IMR-90 (cell line): Measurements from ENCODE around the gene CST11. TPM values are rescaled to one million over a fixed set of nuclear protein-coding genes. Genes with fewer than 3 reads are reported as not detected.

Source experiments
- ATAC-seq: fragments of 200-7000 bp; cut with Tn5 transposase; 2 replicates; pipeline ENCODE4 v1.9.1; 2020; ENCODE audit warnings: low read depth, mild to moderate bottlenecking, moderate library complexity
- BruUV-seq: library from RNA; stranded (reverse); fragments of 400-500 nt; replicated peaks from 2 replicates; lab custom pipeline; 2021; lab: Mats Ljungman, UMichigan
- CTCF ChIA-PET: fragments of 300-600 bp; formaldehyde crosslinking; extraction: SDS; loops from one replicate; lab custom pipeline; 2021; ENCODE audit warnings: antibody characterized with exemption; lab: Yijun Ruan, JAX
- POLR2A ChIA-PET: fragments of 300-600 bp; sonication (Branson Sonifier 250); formaldehyde crosslinking; loops from one replicate; lab custom pipeline; 2022; ENCODE audit warnings: antibody characterized with exemption; ENCODE audit not compliant: unreplicated experiment; lab: Charles Lee
- DNase-seq: peaks from one replicate; pipeline ENCODE4 v3.0.0; 2013
- H2AFZ ChIP-seq: replicated peaks from 2 replicates; pipeline ENCODE3; 2013; ENCODE audit warnings: low read length, mild to moderate bottlenecking; ENCODE audit not compliant: poor library complexity
- H2AK5ac ChIP-seq: 2 replicates; pipeline ENCODE4 v1.6.1; 2013; ENCODE audit warnings: low read depth, low read length, inconsistent platforms
- H2AK9ac ChIP-seq: replicated peaks from 2 replicates; pipeline ENCODE3; 2013; ENCODE audit warnings: mild to moderate bottlenecking, low read depth, low read length, moderate library complexity; ENCODE audit not compliant: poor library complexity
- H2BK120ac ChIP-seq: 2 replicates; pipeline ENCODE4 v1.6.1; 2013; ENCODE audit warnings: low read depth, low read length, inconsistent platforms
- H2BK15ac ChIP-seq: 3 replicates; pipeline ENCODE4 v1.6.1; 2013; ENCODE audit warnings: low read depth, low read length, inconsistent platforms
- H2BK20ac ChIP-seq: 2 replicates; pipeline ENCODE4 v1.6.1; 2013; ENCODE audit warnings: low read depth, mild to moderate bottlenecking, inconsistent platforms, low read length, moderate library complexity
- H2BK5ac ChIP-seq: 2 replicates; pipeline ENCODE4 v1.6.1; 2013; ENCODE audit warnings: mild to moderate bottlenecking, low read depth, low read length, inconsistent platforms; ENCODE audit not compliant: poor library complexity, severe bottlenecking
- H3K14ac ChIP-seq: replicated peaks from 2 replicates; pipeline ENCODE4 v1.6.1; 2013; ENCODE audit warnings: low read depth, low read length, inconsistent platforms
- H3K18ac ChIP-seq: 2 replicates; pipeline ENCODE4 v1.6.1; 2013; ENCODE audit warnings: low read depth, low read length, control low read depth
- H3K23ac ChIP-seq: 2 replicates; pipeline ENCODE4 v1.6.1; 2013; ENCODE audit warnings: low read depth, low read length, inconsistent platforms
- H3K27ac ChIP-seq: 2 replicates; pipeline ENCODE4 v1.5.1; 2013; ENCODE audit warnings: mild to moderate bottlenecking, control low read depth, low read length; ENCODE audit not compliant: insufficient read depth
- H3K27me3 ChIP-seq: 2 replicates; pipeline ENCODE4 v1.6.1; 2013; ENCODE audit warnings: low read length; ENCODE audit not compliant: control insufficient read depth, insufficient read depth
- H3K36me3 ChIP-seq: 2 replicates; pipeline ENCODE4 v1.6.1; 2013; ENCODE audit warnings: low read length, mixed read lengths; ENCODE audit not compliant: control insufficient read depth, insufficient read depth
- H3K4ac ChIP-seq: 2 replicates; pipeline ENCODE4 v1.6.1; 2013; ENCODE audit warnings: low read depth, low read length, inconsistent platforms
- H3K4me1 ChIP-seq: 2 replicates; pipeline ENCODE4 v1.6.1; 2013; ENCODE audit warnings: low read length, mixed read lengths; ENCODE audit not compliant: control insufficient read depth, insufficient read depth
- H3K4me2 ChIP-seq: 2 replicates; pipeline ENCODE4 v1.6.1; 2013; ENCODE audit warnings: low read depth, mild to moderate bottlenecking, control low read depth, low read length, moderate library complexity
- H3K4me3 ChIP-seq: 2 replicates; pipeline ENCODE4 v1.5.1; 2013; ENCODE audit warnings: low read depth, mild to moderate bottlenecking, control low read depth, low read length, moderate library complexity; ENCODE audit not compliant: insufficient read depth
- H3K56ac ChIP-seq: 2 replicates; pipeline ENCODE4 v1.6.1; 2013; ENCODE audit warnings: low read length, inconsistent platforms; ENCODE audit not compliant: insufficient read depth; ENCODE audit errors: extremely low read depth
- H3K79me1 ChIP-seq, 2 experiments: 2 replicates each; pipeline ENCODE4 v1.6.1; 2013; ENCODE audit warnings: low read length in 2 of 2, inconsistent platforms in 1 of 2, low read depth in 1 of 2
- H3K9ac ChIP-seq: 2 replicates; pipeline ENCODE4 v1.6.1; 2013; ENCODE audit warnings: low read depth, low read length, control low read depth
- H3K9me1 ChIP-seq: 2 replicates; pipeline ENCODE4 v1.6.1; 2013; ENCODE audit warnings: low read length, inconsistent platforms; ENCODE audit not compliant: insufficient read depth
- H3K9me3 ChIP-seq: 2 replicates; pipeline ENCODE4 v1.6.1; 2013; ENCODE audit warnings: low read length; ENCODE audit not compliant: control insufficient read depth, insufficient read depth
- H4K20me1 ChIP-seq: 2 replicates; pipeline ENCODE4 v1.6.1; 2013; ENCODE audit warnings: low read length, inconsistent platforms; ENCODE audit not compliant: insufficient read depth
- H4K5ac ChIP-seq: 2 replicates; pipeline ENCODE4 v1.6.1; 2013; ENCODE audit warnings: mild to moderate bottlenecking, low read depth, low read length, control low read depth
- H4K8ac ChIP-seq, 2 experiments: 2 replicates each; pipeline ENCODE4 v1.6.1; 2013; ENCODE audit warnings: low read depth in 2 of 2, low read length in 2 of 2, control low read depth in 1 of 2, inconsistent platforms in 1 of 2
- H4K91ac ChIP-seq: 2 replicates; pipeline ENCODE4 v1.6.1; 2013; ENCODE audit warnings: low read depth, low read length, inconsistent platforms; ENCODE audit not compliant: insufficient read depth
- CHD1 ChIP-seq: IDR thresholded peaks from 2 replicates; pipeline ENCODE4 v1.6.1; 2012; ENCODE audit warnings: low read depth, low read length, improper control_type of control experiment
- MXI1 ChIP-seq: IDR thresholded peaks from 2 replicates; pipeline ENCODE4 v1.6.1; 2012; ENCODE audit warnings: low read depth, mild to moderate bottlenecking, low read length, moderate library complexity, borderline replicate concordance
- RAD21 ChIP-seq: IDR thresholded peaks from 2 replicates; pipeline ENCODE4 v1.6.1; 2012; ENCODE audit warnings: low read length, improper control_type of control experiment
- RCOR1 ChIP-seq: IDR thresholded peaks from 2 replicates; pipeline ENCODE4 v1.6.1; 2012; ENCODE audit warnings: mild to moderate bottlenecking, low read length, improper control_type of control experiment; ENCODE audit not compliant: insufficient replicate concordance
- WGBS, 2 experiments: methylation state at CpG; one replicate each; pipeline versions ENCODE4 v1.1.5 to v1.1.7; 2013; ENCODE audit warnings: missing lambda C conversion rate in 2 of 2; ENCODE audit not compliant: insufficient read length in 1 of 2; ENCODE audit errors: extremely low coverage in 2 of 2; 5-methylcytosine and 5-hydroxymethylcytosine counted together
- dilution Hi-C: fragments of 300-500 bp; cut with HindIII; formaldehyde crosslinking; loops from one replicate; pipeline ENCODE4 v1.14.3; 2018; ENCODE audit warnings: low sequenced_read_pairs; ENCODE audit not compliant: unreplicated experiment
- in situ Hi-C: fragments of 300-500 bp; cut with MboI; formaldehyde crosslinking; loops from 3 replicates; pipeline ENCODE4 v1.14.3; 2019; ENCODE audit warnings: low sequenced_read_pairs, inconsistent platforms, mixed read lengths
- intact Hi-C: fragments of 100-400 bp; cut with micrococcal nuclease; formaldehyde crosslinking; loops from 2 replicates; pipeline ENCODE4 v1.10.0; 2022
- polyA plus RNA-seq, 3 experiments: library from polyadenylated mRNA; depleted of rRNA; stranded (reverse); fragments of >200 nt; gene quantifications; 2 replicates each; pipeline ENCODE4 v1.2.3, GENCODE V29; 2012; ENCODE audit warnings: low replicate concordance in 1 of 3
- total RNA-seq: library from RNA; depleted of rRNA; stranded (reverse); fragments of >200 nt; gene quantifications from 2 replicates; pipeline ENCODE4 v1.2.3, GENCODE V29; 2012
- TF ChIP-seq, protein P1 (sequence below): conservative IDR thresholded peaks from 2 replicates; pipeline ENCODE4 v1.5.1; 2012; ENCODE audit warnings: mild to moderate bottlenecking, low read depth, low read length, improper control_type of control experiment

Gene CST11
- total and polyA plus RNA-seq, 2 of the 4 experiments (the other 2 are of a cell fraction) = not detected

- Histone ChIP-seq H3K23ac (no peak overlapping the region), H3K9me1 (no peaks in the 10 kb centered on the region), H2BK15ac (no peak overlapping the region), H3K9ac (no peak overlapping the region), H4K8ac (no peak overlapping the region), H3K18ac (no peak overlapping the region), H3K4ac (no peak overlapping the region), H3K79me1 (no peaks in the 10 kb centered on the region), H2BK120ac (no peak overlapping the region), H3K4me1 (no peaks in the 10 kb centered on the region), H3K14ac (no peak overlapping the region), H2BK5ac (no peak overlapping the region), H3K4me3 (no peak overlapping the region), H2AFZ (no peak overlapping the region), H2AK9ac (no peak overlapping the region), H3K4me2 (no peak overlapping the region), H4K20me1 (no peaks in the 10 kb centered on the region), H2BK20ac (no peak overlapping the region), H3K56ac (no peak overlapping the region), H4K5ac (no peak overlapping the region), H3K9me3 (no peaks in the 10 kb centered on the region), H3K36me3 (no peaks in the 10 kb centered on the region), H2AK5ac (no peak overlapping the region), H3K27ac (no peak overlapping the region), H3K27me3 (no peaks in the 10 kb centered on the region), H4K91ac (no peak overlapping the region)
- in situ Hi-C loops (no loop called here), dilution Hi-C loops (no loop called here), intact Hi-C loops (no loop called here)
- BruUV-seq = no TSS peak
- WGBS, 2 experiments = 33% methylated on average over 1 of the region's 4 CpGs; no CpG with 5 or more reads in 1 of the 2 experiments
- ATAC-seq (no peak), DNase-seq (no peak)
- POLR2A ChIA-PET = no interaction called here
- CTCF ChIA-PET = no interaction called here
- TF ChIP-seq, protein P1, sequence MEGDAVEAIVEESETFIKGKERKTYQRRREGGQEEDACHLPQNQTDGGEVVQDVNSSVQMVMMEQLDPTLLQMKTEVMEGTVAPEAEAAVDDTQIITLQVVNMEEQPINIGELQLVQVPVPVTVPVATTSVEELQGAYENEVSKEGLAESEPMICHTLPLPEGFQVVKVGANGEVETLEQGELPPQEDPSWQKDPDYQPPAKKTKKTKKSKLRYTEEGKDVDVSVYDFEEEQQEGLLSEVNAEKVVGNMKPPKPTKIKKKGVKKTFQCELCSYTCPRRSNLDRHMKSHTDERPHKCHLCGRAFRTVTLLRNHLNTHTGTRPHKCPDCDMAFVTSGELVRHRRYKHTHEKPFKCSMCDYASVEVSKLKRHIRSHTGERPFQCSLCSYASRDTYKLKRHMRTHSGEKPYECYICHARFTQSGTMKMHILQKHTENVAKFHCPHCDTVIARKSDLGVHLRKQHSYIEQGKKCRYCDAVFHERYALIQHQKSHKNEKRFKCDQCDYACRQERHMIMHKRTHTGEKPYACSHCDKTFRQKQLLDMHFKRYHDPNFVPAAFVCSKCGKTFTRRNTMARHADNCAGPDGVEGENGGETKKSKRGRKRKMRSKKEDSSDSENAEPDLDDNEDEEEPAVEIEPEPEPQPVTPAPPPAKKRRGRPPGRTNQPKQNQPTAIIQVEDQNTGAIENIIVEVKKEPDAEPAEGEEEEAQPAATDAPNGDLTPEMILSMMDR = no peak
- TF ChIP-seq RAD21 = no peak
- TF ChIP-seq CHD1 = no peak
- TF ChIP-seq MXI1 = no peak
- no peak for TF ChIP-seq RCOR1
Observed at GRCh38 chr20:23484081-23484480, 31.4 kb upstream of the CST11 start.
